GM12873 (cell line): ENCODE measurements around the gene ETDB.
A peak's percentile ranks its signal among the peaks of the same experiment; 100 is the strongest.

Experiments
- CTCF ChIP-seq: IDR thresholded peaks from 2 replicates; pipeline ENCODE4 v1.5.1; 2012; ENCODE audit warnings: low read depth, mild to moderate bottlenecking, moderate library complexity, low read length, control low read depth; ENCODE audit not compliant: insufficient read depth; ENCODE audit errors: missing control alignments

Gene ETDB

GRCh38 chrX:135095715-135096114, 24.6 kb downstream of the ETDB start:
- no peak for TF ChIP-seq CTCF

- TF ChIP-seq CTCF, result no peak
Measured at GRCh38 chrX:135094726-135095125, 25.6 kb downstream of the ETDB start.

- TF ChIP-seq CTCF, result no peak
Measured at GRCh38 chrX:135089126-135089525, 31.2 kb downstream of the ETDB start.

- no peak for TF ChIP-seq CTCF
Measured at GRCh38 chrX:135087867-135088266, 32.5 kb downstream of the ETDB start.

GRCh38 chrX:135086197-135086854, 34.0 kb downstream of the ETDB start:
- TF ChIP-seq CTCF, result peak; percentile 71

- TF ChIP-seq CTCF, result no peak
Measured at GRCh38 chrX:135081693-135082404, 38.5 kb downstream of the ETDB start.
